UCSD-AML1 (cell line): Measurements from ENCODE around the gene PRSS21.

ENCODE experiments used
- DNase-seq: peaks from one replicate; lab custom pipeline; 2025; ENCODE audit not compliant: unreplicated experiment; lab: John Stamatoyannopoulos, UW

Gene PRSS21

DNA sequence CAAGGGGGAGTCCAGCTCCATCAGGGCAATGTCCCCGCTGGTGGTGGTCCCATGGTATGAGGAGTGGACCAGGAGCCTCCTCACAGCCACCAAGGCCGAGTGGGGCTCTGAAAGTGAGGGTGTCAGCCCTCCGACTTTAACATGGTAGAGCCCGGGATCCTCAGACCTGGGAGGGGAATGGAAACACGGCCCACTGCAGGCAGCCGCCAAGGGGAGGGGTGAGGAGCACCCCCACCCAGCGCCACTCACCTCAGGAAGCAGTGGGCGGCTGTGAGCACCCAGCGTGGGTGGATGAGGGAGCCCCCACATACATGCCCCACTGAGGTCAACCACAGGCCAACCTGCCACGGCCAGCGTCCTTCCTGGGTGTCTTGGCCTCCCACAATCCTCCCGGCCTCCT lies 23.9 kb downstream of the PRSS21 start:
- no peak for DNase-seq

DNA sequence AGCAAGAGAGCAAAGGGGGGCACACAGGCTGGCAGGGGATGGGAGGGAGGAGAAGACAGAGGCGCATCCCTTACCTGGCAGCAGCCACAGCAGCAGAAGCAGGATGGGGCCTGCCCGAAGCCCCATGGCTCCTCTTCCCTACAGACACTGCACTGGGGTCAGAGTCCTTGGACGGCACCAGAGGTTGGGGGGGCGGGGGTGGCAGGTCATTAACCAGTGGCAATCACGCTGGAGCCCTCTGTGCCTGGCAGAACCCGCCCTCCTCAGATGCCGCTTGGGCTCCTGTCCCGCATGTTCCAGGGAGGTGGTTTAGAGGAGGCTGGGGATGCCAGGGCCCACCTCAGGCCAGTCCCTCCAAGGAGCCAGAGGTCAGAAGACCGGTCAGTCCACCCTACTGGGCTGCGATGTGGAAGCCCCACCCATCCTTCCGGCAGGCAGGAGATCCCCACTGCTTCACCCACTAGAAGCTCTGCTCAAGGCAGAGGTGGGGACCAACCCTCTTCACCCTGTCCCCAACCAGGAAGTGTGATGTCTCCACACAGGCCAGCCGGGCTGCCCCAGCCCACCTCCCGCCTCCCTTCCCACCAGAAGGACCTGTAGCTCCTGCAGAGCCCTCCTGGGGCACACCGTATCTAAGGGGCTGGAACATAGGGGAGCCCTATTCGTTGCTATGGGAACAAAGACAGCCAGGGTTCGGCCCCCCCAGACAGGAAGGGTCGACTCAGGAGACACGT lies 24.7 kb downstream of the PRSS21 start:
- DNase-seq: no peak

DNA sequence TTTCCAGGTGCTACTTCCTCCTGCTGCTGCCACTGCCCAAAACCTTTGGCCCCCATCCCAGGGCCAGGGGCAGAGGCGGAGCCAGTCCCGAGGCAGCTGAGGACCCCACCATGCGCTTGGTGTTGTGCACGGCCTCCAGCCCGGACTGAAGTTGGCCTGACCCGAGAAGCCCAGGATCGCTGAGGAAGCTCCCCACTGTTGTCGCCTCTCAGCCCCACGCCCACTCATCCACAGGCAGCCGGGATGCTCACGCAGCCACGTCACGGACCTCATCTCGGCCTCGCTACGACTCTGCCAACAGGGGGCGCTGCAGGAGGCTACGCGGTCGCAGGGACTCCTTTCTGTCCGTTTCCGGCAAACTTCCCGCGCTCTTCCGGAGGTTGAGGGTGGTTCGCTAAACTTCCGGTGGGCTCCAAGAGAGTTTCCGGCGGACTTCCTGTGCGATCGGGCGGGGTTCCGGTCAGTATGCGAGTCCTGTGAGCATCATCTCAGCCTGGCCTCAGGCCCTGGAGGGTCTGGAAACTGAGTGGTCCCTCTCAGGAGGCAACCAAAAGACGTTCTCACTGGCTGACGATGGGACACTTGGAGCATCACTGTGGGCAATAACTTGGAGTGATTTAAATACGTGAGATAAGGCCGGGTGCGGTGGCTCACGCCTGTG lies 25.4 kb downstream of the PRSS21 start:
- DNase-seq: peak; percentile 87

DNA sequence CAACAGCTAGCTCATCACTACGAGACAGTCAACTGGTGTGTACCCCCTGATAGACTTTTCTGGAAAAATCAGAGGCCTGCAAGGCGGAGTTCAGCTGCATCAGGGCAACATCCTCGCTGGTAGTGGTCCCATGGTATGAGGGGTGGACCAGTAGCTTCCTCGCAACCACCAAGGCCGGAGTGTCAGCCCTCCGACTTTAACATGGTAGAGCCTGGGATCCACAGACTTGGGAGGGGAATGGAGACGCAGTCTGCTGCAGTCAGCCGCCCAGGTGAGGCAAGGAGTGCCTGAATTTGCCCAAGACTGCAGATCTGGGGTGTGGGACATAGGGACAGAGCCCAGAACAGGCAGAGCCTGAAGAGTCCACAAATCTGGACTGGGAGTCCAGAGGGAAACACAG lies 26.5 kb downstream of the PRSS21 start:
- no peak for DNase-seq

DNA sequence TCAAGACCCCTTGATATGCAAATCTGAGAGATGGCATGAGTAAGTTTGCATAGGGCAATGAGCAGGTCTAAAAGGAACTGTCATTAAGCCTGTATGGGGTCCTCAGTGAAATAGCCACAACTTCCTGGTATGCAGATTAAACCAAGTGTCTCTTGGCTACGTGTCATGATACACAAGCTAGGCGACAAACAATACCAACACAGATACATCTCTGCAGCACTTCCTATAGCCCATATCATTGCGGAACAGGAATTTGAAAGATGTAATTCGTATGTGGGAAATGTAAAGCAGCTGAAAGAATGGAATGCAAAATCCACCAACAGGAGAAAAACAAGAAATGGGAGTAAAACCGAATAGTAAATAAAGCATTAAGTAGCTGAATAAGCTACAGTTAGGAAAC lies 28.1 kb downstream of the PRSS21 start:
- DNase-seq: no peak

DNA sequence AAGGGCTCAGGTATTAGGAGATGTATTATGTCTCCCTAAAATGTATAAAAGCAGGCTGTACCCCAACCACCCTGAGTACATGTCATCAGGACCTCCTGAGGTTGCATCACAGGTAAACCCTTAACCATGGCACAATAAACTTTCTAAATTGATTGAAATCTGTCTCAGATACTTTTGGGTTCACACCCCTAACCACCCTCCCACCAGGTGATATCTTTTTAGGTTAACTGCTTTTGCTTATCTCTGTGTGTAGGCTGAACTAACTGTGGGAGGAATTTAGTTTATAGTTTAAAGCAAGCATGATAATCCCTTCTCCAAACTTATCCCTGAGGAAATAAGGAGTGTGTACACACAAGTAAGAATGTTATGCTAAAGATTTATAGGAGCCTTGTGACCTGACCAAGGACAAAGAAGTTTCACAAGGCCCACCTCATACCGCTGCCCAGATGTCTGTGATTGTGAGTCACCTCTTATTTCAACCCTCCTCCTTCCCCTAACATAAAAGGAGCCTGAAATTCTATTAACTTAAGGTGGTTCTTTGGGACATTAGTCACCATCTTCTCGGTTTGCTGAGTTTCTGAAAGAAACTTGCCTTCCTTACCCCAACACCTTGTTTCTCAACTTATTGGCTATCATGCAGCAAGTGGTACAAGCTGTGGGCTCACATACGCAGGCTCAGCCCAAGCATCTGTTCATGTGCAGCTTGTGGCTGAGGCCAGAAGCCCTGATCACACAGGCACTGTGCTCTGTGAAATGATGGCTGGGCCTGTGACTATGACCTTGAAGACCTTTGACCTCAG lies 29.7 kb downstream of the PRSS21 start:
- DNase-seq: no peak

DNA sequence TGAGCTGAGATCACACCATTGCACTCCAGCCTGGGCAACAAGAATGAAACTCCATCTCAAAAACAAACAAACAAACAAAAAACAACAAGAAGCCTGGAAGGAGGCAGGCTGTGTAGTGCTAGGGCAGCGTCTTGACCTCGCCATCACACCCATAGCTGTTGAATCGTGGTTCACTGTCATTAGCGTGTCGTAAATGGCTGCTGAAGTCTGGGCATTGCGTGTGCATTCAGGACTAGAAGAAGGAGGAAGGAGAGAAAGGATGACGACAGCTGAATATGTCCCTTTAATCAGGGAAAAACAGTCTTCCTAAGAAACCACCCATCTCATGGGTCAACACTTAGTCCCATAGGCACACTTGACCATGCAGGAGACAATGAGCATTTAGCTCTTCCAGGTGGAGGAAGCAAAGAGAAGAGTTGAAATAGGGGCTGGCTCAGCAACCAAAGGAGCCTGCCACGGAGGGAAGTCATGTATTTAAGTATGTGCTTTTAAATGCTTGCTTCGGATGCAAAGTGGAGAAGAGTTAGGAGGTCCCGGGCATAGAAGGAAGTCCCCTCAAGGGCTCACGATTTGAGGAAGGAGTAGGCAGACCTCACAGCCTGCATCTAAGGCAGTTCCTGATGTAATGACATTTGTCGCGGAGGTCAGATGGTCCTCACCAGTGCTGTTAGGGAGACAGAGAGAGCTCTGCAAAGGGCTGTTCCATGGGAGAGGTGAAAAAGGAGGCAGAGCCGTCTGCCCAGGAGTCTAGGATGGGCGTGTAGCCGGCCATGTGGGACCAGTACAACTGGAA lies 32.1 kb downstream of the PRSS21 start:
- no peak for DNase-seq

DNA sequence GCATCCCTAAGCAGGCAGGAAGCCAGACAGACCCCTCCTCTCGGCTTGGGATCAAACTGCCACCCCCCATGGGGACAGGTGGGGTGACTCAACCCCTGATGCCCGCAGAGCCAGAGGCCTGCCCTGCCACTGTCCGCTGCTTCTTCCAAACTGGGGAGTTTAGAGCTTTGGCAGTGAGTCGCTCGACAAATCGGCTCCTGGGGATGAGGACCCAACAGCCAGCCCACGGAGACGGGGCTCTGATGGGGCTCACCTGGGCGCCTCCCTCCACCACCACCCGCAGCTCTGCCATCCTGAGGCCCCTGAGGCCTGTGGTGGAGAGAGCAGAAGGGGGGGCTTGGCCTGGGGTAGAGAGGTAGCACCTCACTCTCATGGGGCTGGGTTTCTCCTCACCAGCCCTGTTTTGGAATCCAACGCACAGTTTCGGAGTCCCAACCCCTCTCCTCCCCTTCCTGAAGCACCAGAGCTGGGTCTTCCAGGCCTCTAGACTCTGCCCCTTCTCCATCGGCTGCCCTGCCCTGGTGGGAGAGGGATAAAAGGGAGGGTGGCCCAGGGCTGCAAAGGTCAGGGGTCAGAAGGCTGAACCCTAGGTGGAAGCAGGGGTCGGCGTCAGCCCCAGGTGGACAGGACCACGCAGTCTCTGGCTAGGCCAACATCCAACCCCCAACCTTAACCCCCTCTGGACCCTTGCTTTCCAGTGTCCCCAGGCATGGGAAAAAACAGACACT lies 35.1 kb downstream of the PRSS21 start:
- no peak for DNase-seq

DNA sequence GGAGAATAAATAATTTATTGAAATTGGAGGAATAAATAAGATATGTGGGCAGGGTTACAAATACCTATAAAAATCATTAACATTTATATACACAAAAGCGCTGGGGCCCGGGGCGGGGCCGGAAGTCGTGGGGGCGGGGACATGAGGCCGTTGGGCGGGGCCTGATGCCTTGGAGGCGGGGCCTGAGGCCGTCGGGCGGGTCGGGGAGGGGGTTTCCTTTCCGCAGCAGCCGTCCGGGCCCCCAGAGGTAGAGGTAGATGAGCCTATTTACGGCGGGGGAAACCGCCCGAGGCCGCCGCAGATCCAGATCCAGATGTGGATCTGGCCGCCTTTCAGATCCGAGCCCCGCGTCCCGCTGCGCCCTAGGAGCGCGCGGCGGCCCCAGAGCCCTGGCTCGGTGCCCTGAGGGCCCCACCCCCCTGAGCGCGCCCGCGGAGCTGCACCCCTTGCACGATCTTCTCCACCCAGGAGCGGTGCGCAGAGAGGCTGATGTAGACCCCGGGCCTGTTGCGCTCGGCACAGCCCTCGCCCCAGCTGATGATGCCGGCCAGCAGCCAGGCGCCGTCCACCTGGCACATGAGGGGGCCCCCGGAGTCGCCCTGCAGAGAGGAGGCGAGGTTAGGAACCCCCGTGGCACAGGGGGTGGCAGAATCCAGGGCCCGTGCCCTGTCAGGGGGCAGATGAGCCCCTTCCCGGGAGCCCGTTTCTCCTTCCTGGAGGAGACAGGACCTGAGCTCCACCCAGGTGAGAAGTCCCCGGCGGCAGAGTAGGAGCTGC lies 35.9 kb downstream of the PRSS21 start:
- DNase-seq: no peak

DNA sequence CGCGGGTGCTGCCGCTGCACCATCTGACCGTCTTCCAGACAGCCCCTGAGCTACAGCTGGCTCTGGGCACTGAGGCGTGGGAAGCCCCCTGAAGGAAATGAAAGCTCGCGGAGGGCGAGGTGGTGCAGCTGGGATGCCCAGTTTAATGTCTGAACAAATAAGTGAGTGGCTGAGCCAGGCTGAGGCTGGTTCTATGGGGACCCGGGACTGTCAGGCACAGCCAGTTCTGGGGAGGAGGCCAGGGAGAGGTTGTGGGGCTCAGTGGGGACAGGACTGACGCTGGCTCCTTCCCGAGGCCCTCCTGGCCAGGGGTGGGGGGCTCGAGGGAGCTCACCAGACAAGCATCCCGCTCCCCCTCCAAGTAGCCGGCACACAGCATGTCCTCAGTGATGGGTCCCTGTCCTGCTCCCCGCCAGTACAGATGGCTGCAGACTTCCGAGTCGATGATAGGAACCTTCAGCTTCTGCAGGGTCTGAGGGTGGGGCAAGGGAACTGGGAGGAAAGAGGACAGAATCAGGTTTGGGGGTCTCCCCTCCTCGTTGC lies 36.6 kb downstream of the PRSS21 start:
- no peak for DNase-seq

DNA sequence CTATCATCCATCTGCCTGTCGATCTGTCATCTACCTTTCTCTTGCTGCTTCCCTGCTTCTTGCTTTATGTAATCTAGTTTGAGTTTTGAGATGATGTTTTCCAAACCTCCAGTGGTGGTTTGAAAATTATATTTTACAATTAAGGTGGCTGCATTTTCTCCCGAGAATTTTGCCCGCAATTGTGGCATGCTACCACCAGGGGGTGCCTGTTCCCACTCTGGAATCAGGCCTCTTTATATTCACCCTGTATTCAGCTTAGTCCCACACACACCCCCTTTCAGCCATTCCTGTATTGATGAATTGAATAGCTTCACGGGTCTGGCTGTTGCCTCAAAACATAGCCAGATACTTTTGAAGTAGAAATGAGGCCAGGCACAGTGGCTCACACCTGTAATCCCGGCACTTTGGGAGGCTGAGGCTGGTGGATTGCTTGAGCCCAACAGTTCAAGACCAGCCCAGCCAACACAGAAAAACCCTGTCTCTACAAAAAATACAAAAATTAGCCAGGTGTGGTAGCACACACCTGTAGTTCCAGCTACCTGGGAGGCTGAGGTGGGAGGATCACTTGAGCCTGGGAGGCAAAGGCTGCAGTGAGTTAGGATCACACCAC lies 37.8 kb downstream of the PRSS21 start:
- DNase-seq: no peak

DNA sequence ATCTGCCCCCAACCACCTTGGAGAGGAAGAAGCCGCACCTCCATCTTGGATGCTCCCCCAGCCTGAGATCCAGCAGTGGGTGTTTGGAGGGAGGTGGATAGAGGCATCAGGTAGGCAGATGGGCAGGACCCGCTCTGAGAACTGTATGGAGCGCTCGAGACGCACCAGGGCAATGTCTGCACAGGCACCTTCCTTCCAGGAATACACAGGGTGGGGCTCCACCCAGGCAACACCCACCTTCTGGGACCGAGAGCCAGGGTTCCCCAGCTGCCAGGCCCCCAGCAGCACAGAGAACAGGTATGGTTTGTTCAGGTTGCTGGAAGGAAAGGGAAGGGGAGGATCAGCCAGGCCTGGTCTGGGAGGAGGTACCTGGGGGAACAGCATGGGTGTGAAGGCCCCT lies 38.5 kb downstream of the PRSS21 start:
- DNase-seq: no peak

DNA sequence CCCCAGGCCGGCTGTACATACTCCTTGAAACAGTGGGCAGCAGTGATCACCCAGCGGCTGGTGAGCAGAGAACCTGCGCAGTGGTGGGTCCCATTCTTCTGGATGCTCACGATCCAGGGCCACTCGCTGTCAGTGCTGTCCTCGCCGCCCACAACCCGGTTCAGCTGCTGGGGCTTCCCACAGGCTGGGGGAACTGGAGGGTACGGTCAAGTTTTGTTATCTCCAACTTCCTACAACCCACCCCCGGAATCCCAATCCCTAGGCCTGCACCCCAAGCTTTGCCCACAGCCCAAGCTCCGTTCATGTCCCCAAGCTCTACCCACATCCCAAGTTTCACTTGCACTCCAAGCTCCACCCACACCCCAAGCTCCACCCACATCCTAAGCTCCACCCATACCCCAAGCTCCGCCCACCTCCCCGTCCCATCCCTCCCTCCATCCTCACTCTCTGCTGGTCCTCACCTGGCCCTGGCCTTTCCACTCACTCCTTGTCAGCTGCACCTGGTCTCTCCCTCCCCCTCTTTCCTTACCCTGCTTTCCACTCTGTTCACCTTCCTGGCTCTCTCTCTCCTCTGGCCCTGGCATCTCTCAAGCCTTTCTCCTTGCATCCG lies 39.1 kb downstream of the PRSS21 start:
- DNase-seq: no peak

DNA sequence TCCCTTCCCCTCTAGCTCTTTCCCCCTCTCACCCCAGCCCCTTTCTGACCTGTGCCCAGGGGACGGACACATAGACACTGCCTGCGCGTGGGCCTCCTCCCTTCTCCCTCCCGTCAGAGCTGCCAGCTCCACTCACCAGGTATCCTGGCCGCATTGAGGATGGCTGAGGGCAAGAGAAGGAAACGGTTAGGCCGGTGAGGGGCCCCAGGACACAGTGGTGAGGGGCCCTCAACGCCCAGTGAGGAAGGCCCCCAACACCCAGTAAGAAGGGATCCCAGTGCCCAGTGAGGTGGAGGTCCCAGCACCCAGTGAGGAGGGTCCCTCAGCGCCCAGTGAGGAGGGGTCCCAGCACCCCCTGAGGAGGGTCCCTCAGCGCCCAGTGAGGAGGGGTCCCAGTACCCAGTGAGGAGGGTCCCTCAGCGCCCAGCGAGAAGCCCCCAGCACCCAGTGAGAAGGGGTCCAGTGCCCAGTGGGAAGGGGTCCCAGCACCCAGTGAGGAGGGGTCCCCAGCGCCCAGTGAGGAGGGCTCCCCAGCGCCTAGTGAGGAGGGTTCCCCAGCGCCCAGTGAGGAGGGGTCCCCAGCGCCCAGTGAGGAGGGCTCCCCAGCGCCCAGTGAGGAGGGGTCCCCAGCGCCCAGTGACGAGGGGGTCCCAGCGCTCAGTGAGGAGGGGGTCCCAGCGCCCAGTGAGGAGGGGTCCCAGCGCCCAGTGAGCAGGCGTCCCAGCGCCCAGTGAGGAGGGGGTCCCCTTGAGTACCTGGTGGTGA lies 39.8 kb downstream of the PRSS21 start:
- DNase-seq: no peak

DNA sequence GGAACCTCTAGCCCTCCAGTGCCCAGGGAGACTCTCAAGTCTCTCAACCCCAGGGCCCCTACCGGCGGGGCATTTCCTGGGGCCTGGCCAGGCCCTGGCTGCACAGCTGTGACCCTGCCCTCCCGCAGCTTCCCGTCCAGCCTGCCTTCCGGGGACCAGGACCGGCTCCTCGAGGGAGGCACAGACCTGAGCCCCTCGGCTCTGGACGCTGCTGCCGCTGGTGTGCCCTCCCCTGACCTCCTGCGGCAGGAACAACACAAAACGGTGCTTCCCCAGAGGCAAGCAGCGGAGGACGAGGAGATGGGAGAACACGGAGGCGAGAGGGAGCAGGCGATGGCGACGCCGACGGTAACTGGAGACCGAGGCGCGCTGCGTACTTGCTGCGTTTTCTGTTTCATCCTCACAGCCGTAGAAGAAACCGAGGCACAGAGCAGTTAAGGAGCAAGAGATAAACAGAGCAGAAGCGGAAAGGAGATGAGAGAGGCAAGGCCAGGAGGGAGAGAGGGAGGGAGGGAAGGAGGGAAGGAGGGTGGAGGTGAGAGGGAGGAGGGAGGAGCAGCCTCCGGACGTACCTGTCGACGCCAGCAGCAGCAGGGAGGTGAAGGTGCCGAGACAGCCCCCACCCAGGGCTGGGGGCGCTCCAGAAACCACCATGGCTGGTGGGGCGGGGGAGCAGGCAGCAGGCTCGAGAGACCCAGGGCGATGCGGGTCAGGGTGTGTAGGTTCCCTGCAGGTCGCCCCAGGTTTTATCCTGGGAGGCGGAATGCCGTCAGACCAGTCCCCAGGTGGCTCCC lies 40.6 kb downstream of the PRSS21 start, which contains the start of gene PRSS22:
Gene PRSS22 (minus strand): TSS at position 720 of the 794 bp plus-strand sequence. CDS start 66 bp downstream, at position 654.
- no peak for DNase-seq

DNA sequence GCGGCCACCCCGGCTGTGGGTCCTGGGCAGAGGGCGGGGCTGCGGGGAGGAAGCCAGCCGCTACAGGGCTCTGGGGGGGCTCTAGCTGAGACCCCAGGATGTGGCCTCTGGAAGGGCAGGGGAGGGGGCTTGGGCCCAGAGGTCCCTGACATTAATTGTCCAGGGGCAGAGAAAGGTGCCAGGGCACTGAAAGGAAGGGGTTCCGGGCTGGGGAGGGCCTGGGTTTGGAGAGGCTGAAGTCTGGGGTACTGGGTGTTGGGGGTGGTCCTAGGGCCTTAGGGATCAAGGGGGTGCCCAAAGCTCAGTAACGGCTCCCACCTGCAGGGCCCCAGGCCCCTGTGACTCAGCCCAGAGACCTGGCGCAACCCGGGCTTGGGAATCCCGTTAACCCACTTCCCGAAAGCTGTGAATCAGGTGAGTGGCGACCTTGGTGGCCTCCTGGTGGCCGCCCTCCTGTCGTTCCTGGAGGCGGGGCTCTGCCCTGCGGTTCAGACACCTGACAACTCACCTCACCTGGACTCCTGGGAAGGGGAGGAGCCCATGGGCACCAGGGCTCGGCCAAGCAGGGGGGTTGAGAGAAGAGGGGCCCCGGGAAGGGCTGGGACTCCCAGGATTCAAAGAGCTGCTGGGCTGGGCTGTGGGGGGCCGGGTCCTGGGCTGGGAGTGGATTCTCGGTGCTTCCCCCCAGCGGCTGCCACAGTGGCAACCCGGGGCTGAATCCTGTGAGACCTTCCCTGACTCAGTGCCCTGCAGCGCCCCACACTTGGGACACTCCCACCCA lies 41.4 kb downstream of the PRSS21 start:
- no peak for DNase-seq
